ENCODE data around the gene PVR.

DNA sequence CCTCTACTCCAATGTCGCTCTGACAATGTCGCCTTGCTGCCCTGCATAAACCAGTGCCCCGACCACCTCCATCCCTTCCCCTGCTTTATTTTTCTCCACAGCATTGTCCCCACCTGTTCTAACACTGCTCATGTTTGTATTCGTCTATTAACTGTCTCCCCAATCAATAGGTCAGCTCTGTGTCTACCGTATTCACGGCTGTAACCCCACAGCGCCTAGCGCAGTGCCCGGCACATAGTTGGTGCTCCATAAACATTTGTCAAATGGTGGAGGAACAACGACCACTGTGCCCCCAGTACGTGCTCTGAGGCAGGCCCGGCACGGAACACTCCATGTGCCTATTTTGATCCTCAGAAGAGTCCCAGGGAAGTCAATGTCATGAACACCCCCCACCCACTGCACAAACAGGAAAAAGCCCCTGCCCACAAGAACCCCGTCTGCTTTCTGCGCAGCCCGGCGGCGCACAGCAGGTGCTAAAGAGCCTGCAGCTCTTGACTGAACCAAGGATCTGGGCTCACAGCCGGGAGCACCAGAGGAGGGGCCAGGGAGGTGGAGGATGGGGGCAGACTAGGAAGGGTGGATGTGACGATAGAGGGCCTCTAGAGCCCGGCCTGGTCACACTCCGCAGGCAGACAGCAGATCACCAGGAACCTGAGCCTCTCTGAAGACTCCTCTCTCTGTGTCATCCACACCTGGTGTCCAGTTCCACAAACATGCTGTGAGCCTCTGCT is 53.4 kb downstream of the PVR start:
- no peak for TF ChIP-seq SUPT20H (IDR thresholded peaks at IDR 0.05; ENCODE audit: borderline replicate concordance, control insufficient read depth, low read depth, low read length)
- TF ChIP-seq, protein P1, sequence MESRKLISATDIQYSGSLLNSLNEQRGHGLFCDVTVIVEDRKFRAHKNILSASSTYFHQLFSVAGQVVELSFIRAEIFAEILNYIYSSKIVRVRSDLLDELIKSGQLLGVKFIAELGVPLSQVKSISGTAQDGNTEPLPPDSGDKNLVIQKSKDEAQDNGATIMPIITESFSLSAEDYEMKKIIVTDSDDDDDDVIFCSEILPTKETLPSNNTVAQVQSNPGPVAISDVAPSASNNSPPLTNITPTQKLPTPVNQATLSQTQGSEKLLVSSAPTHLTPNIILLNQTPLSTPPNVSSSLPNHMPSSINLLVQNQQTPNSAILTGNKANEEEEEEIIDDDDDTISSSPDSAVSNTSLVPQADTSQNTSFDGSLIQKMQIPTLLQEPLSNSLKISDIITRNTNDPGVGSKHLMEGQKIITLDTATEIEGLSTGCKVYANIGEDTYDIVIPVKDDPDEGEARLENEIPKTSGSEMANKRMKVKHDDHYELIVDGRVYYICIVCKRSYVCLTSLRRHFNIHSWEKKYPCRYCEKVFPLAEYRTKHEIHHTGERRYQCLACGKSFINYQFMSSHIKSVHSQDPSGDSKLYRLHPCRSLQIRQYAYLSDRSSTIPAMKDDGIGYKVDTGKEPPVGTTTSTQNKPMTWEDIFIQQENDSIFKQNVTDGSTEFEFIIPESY (IDR thresholded peaks at IDR 0.05), result no peak
